K562 (cell line): ENCODE data around the gene TTN. TPM values are rescaled to one million over a fixed set of nuclear protein-coding genes. Genes with fewer than 3 reads are reported as not detected.

Source experiments
- CHCHD3 ChIP-seq: fragments of 250-450 bp; sonication (Bioruptor Pico); IDR thresholded peaks from 2 replicates; pipeline ENCODE4 v2.1.2; 2022; ENCODE audit warnings: mild to moderate bottlenecking
- GATAD2A ChIP-seq: fragments of 450-650 bp; IDR thresholded peaks from 2 replicates; pipeline ENCODE4 v1.6.1; 2017
- HCFC1 ChIP-seq: IDR thresholded peaks from 2 replicates; pipeline ENCODE4 v1.6.1; 2012; ENCODE audit warnings: low read depth, low read length, improper control_type of control experiment
- JUND ChIP-seq, 2 experiments: IDR thresholded peaks; 2 replicates in 1 of 2; 3 replicates in 1 of 2; pipeline ENCODE4 v1.6.1; 2011; ENCODE audit warnings: borderline replicate concordance in 2 of 2, low read depth in 2 of 2, low read length in 2 of 2, improper control_type of control experiment in 1 of 2, missing biosample characterization in 1 of 2, missing genetic modification characterization in 1 of 2, missing genetic modification reagents in 1 of 2
- NCOA1 ChIP-seq: fragments of 450-650 bp; IDR thresholded peaks from 2 replicates; pipeline ENCODE4 v1.6.1; 2016; ENCODE audit warnings: low read depth
- polyA plus RNA-seq, 8 experiments: library from polyadenylated mRNA; depleted of rRNA in 4 of 8; stranded (reverse) in 5 of 8; unstranded in 3 of 8; fragments of >200 nt; fragmentation: Nextera tagmentation in 2 of 8; fragmentation: Illumina TruSeq in 1 of 8; extraction: Ambion mirVana in 2 of 8; extraction: Trizol in 1 of 8; gene quantifications; 2 replicates each; pipeline versions ENCODE4 v1.2.1 to v1.2.3, GENCODE V29; 2011 to 2014; ENCODE audit warnings: inconsistent platforms in 1 of 8, missing spikeins in 1 of 8
- total RNA-seq, 7 experiments: library from RNA; depleted of rRNA in 6 of 7; stranded (reverse); fragments of >200 nt in 6 of 7; fragmentation: Illumina TruSeq in 2 of 7; extraction: Trizol in 2 of 7; gene quantifications; 2 replicates each; pipeline versions ENCODE4 v1.2.1 to v1.2.3, GENCODE V29; 2011 to 2021; ENCODE audit warnings: low replicate concordance in 1 of 7
- TF ChIP-seq, protein P1 (sequence below): fragments of 450-650 bp; IDR thresholded peaks from 2 replicates; pipeline ENCODE4 v1.6.1; 2018; ENCODE audit not compliant: partially characterized antibody
- TF ChIP-seq, protein P2 (sequence below), 2 experiments: fragments of 200-800 bp in 1 of 2; sonication (Bioruptor generic) in 1 of 2; sonication (generic) in 1 of 2; formaldehyde crosslinking in 1 of 2; IDR thresholded peaks in 1 of 2; conservative IDR thresholded peaks in 1 of 2; 2 replicates each; pipeline versions ENCODE4 v1.5.0 to v1.6.1; 2016 to 2020; ENCODE audit warnings: missing compliant biosample characterization in 1 of 2, missing genetic modification characterization in 1 of 2, missing genetic modification reagents in 1 of 2
- TF ChIP-seq, protein P3 (sequence below), 2 experiments: fragments of 450-650 bp; IDR thresholded peaks; 2 replicates each; pipeline ENCODE4 v1.6.1; 2016; ENCODE audit warnings: mild to moderate bottlenecking in 2 of 2, borderline replicate concordance in 1 of 2, low read depth in 1 of 2, moderate library complexity in 1 of 2

The TTN gene
- total and polyA plus RNA-seq, 9 of the 15 experiments (the other 6 are each of a cell fraction or from before 2014, with no cell fraction given), result under 0.01 to 0.20 (median 0.04) TPM; not detected in 1

DNA sequence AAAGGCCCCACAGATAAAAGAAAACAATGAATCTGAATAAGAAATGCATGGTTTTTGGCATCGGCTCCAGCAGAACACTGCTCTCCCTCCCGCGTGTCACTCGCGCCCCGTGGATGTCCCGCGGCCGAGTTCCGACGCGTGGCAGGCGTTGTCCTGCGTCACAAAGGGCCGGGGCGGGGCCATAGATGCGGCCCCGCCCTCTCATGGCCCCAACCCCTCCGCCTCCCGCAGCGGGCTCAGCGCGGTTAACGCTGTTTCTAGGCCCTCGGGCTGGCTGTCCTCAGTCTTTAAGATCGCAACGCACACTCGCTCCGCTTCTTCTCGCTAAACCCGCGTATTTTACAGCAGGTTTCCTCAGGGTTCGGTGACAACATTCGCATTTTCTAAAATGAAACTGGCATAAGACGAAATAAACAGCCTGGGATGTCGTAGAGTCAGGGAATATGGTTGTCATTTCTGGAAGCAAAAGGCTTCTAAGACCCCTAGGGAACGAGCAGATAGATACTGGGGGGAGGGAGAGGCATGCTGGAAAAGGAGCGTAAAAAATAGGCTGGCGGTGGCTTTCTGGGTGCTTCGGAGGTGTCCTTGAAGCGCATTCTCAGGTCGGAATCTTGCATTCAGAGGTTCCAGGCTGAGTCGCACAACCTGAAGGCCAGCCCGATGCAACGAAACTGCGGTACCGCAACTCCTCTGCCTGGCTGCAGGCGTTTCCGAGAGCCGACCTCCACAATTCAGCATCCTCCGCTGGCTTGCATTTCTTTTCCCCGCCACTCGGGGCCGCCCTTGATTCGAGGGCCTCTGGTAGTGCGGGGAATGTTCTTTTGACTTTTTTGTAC lies 328.6 kb downstream of the TTN start, which contains the start of gene FKBP7 (continued):
- TF ChIP-seq, protein P1, sequence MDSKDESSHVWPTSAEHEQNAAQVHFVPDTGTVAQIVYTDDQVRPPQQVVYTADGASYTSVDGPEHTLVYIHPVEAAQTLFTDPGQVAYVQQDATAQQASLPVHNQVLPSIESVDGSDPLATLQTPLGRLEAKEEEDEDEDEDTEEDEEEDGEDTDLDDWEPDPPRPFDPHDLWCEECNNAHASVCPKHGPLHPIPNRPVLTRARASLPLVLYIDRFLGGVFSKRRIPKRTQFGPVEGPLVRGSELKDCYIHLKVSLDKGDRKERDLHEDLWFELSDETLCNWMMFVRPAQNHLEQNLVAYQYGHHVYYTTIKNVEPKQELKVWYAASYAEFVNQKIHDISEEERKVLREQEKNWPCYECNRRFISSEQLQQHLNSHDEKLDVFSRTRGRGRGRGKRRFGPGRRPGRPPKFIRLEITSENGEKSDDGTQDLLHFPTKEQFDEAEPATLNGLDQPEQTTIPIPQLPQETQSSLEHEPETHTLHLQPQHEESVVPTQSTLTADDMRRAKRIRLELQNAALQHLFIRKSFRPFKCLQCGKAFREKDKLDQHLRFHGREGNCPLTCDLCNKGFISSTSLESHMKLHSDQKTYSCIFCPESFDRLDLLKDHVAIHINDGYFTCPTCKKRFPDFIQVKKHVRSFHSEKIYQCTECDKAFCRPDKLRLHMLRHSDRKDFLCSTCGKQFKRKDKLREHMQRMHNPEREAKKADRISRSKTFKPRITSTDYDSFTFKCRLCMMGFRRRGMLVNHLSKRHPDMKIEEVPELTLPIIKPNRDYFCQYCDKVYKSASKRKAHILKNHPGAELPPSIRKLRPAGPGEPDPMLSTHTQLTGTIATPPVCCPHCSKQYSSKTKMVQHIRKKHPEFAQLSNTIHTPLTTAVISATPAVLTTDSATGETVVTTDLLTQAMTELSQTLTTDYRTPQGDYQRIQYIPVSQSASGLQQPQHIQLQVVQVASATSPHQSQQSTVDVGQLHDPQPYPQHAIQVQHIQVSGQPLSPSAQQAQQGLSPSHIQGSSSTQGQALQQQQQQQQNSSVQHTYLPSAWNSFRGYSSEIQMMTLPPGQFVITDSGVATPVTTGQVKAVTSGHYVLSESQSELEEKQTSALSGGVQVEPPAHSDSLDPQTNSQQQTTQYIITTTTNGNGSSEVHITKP, result peak; percentile 7
- TF ChIP-seq JUND (IDR thresholded peaks at IDR 0.05; ENCODE audit: borderline replicate concordance, low read depth, low read length) (peak; percentile 55; the same call in 1 of the 2 replicates), JUND (tag; IDR thresholded peaks at IDR 0.05; ENCODE audit: borderline replicate concordance, low read depth, low read length) (peak; percentile 12; the same call in 1 of the 3 replicates), GATAD2A (peak; percentile 22), HCFC1 (peak; percentile 42; the same call in 1 of the 2 replicates), NCOA1 (peak; percentile 15; the same call in 1 of the 2 replicates), CHCHD3 (CRISPR knock-in tag) (0 out of 2 replicates have a peak, but pooled peaks have one; percentile 45)
- TF ChIP-seq, protein P2, sequence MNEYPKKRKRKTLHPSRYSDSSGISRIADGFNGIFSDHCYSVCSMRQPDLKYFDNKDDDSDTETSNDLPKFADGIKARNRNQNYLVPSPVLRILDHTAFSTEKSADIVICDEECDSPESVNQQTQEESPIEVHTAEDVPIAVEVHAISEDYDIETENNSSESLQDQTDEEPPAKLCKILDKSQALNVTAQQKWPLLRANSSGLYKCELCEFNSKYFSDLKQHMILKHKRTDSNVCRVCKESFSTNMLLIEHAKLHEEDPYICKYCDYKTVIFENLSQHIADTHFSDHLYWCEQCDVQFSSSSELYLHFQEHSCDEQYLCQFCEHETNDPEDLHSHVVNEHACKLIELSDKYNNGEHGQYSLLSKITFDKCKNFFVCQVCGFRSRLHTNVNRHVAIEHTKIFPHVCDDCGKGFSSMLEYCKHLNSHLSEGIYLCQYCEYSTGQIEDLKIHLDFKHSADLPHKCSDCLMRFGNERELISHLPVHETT (CRISPR knock-in tag; conservative IDR thresholded peaks at IDR 0.05 in 1 of 2, IDR thresholded peaks at IDR 0.05 in 1 of 2), result 0 out of 4 replicates have a peak, but pooled peaks of 1 of the 2 experiments have one; percentile 6
- TF ChIP-seq, protein P3, sequence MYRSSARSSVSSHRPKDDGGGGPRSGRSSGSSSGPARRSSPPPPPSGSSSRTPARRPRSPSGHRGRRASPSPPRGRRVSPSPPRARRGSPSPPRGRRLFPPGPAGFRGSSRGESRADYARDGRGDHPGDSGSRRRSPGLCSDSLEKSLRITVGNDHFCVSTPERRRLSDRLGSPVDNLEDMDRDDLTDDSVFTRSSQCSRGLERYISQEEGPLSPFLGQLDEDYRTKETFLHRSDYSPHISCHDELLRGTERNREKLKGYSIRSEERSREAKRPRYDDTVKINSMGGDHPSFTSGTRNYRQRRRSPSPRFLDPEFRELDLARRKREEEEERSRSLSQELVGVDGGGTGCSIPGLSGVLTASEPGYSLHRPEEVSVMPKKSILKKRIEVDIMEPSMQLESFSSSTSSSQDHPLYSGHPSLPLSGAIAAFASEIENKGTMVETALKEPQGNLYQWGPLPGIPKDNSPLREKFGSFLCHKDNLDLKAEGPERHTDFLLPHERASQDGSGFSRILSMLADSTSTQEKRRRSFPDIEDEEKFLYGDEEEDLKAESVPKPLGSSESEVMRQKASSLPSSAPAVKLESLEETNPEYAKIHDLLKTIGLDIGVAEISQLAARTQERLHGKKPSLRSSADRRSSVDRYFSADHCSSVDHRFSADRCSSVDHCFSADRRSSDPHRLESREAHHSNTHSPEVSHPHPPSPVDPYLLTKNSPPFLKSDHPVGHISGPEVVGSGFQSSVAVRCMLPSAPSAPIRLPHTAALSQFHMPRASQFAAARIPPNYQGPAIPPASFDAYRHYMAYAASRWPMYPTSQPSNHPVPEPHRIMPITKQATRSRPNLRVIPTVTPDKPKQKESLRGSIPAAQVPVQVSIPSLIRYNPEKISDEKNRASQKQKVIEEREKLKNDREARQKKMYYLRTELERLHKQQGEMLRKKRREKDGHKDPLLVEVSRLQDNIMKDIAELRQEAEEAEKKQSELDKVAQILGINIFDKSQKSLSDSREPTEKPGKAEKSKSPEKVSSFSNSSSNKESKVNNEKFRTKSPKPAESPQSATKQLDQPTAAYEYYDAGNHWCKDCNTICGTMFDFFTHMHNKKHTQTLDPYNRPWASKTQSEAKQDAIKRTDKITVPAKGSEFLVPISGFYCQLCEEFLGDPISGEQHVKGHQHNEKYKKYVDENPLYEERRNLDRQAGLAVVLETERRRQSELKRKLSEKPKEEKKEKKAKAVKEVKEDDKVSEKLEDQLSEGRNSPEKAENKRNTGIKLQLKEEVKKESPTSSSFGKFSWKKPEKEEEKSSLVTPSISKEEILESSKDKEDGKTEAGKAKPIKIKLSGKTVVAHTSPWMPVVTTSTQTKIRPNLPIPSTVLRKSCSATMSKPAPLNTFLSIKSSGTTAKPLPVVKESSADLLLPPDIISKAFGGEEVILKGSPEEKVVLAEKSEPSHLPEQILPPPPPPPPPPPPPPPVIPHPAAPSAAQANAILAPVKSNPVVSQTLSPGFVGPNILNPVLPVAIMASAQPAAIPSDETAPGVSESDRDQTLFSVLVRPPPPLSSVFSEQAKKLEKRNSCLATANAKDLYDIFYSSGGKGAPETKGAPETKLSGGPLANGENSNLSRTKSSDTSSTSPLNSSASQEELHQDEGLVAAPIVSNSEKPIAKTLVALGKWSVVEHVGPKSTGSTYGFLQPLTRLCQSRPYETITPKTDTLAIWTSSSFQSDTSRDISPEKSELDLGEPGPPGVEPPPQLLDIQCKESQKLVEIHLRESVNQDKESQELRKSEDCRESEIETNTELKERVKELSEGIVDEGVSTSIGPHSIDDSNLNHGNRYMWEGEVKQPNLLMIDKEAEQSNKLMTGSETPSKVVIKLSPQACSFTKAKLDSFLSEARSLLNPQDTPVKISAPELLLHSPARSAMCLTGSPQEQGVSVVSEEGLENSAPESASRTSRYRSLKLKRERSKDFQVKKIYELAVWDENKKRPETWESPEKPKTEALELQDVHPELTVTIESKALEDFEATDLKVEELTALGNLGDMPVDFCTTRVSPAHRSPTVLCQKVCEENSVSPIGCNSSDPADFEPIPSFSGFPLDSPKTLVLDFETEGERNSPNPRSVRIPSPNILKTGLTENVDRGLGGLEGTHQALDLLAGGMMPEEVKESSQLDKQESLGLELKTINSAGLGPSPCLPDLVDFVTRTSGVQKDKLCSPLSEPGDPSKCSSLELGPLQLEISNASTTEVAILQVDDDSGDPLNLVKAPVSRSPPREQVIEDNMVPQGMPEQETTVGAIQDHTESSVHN (IDR thresholded peaks at IDR 0.05; ENCODE audit: borderline replicate concordance in 1 of 2, low read depth in 1 of 2), result peak in 1 of 2 experiments; percentile 53; a peak in 2 of 4 replicates
